ENCODE results near the gene ASB10. TPM values are rescaled to one million over a fixed set of nuclear protein-coding genes. Genes with fewer than 3 reads are reported as not detected.

The ASB10 gene
- total and polyA plus RNA-seq, 2 of the 8 experiments (the other 6 are each of a cell fraction or from before 2014, with no cell fraction given) = not detected

DNA sequence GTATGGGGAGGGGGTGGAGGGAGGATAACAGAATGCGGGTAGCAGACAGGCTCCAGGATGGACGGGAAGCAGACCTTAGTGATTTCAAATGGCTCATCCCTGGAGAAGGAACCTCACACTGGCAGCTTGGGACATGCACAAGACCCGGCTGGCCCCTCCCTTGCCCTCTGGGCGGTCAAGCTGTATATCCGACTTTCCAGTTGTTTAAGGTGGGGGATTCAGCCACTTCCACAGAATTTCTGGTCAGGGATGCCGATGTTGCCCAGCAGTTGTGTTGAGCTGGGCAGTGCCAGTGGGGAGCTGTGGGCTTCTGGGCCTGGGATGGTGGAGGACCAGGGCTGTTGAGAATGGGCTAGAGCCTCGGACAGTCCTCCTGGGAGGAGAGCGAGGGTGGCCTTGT, 58.3 kb downstream of the ASB10 start:
- Histone ChIP-seq H4K91ac (replicated peaks; ENCODE audit: insufficient read length, low read length) (no peak overlapping the region), H2BK5ac (ENCODE audit: low read depth, low read length) (no peak overlapping the region), H3K4ac (replicated peaks; ENCODE audit: insufficient read length, low read depth, low read length) (no peak overlapping the region), H3K56ac (replicated peaks; ENCODE audit: insufficient read length, low read depth, low read length) (no peak overlapping the region), H3K4me3 (ENCODE audit: extremely low read depth in 1 of 4, insufficient read depth in 2 of 4, low read depth in 3 of 4, low read length in 4 of 4) (no peak overlapping the region), H3K14ac (ENCODE audit: insufficient read length) (no peak overlapping the region), H3K9ac (replicated peaks in 1 of 4; ENCODE audit: extremely low read depth in 1 of 4, low read depth in 3 of 4, low read length in 3 of 4) (no peak overlapping the region), H3K79me2 (ENCODE audit: control insufficient read depth in 1 of 2, insufficient read depth in 2 of 2, low read length in 2 of 2) (no peaks in the 10 kb centered on the region), H3K4me1 (replicated peaks in 1 of 4; ENCODE audit: control insufficient read depth in 3 of 4, insufficient read depth in 4 of 4, low read length in 3 of 4) (peaks cover 0 to 18% (median 7%) of the 10 kb centered on the region in 4 experiments; a peak in 6 of 7 replicates), H3K27me3 (replicated peaks in 1 of 4; ENCODE audit: control insufficient read depth in 3 of 4, extremely low read depth in 1 of 4, insufficient read depth in 3 of 4, low read length in 3 of 4) (peaks cover 0 to 13% (median 4%) of the 10 kb centered on the region in 4 experiments; a peak in 5 of 7 replicates), H4K8ac (ENCODE audit: extremely low read depth, insufficient read depth, low read length) (no peak overlapping the region), H2AFZ (ENCODE audit: low read length) (no peak overlapping the region), H4K5ac (ENCODE audit: insufficient read length, low read depth, low read length) (no peak overlapping the region), H3K79me1 (ENCODE audit: low read depth, low read length) (no peaks in the 10 kb centered on the region), H2BK12ac (ENCODE audit: low read depth, low read length) (no peak overlapping the region), H2BK120ac (replicated peaks; ENCODE audit: low read depth, low read length) (no peak overlapping the region), H3K4me2 (ENCODE audit: insufficient read depth in 1 of 2, low read depth in 2 of 2, low read length in 2 of 2) (no peak overlapping the region), H3K18ac (ENCODE audit: extremely low read depth, low read length) (no peak overlapping the region), H4K20me1 (replicated peaks in 1 of 2; ENCODE audit: control insufficient read depth in 1 of 2, insufficient read depth in 2 of 2, low read length in 2 of 2) (peaks cover 8 to 26% of the 10 kb centered on the region in 2 experiments), H3K23me2 (ENCODE audit: low read depth, low read length) (peaks cover 5% of the 10 kb centered on the region; the same call in 1 of the 2 replicates), H2BK20ac (ENCODE audit: low read length) (no peak overlapping the region), H2AK5ac (ENCODE audit: low read depth, low read length) (no peak overlapping the region), H2BK15ac (ENCODE audit: low read length) (no peak overlapping the region), H3K23ac (ENCODE audit: insufficient read length) (no peak overlapping the region), H3K36me3 (ENCODE audit: control insufficient read depth in 2 of 4, insufficient read depth in 4 of 4, low read length in 3 of 4) (peaks cover 0 to 4% (median 0%) of the 10 kb centered on the region in 4 experiments; a peak in 2 of 8 replicates), H3K27ac (ENCODE audit: low read depth, low read length) (no peak overlapping the region), H3K9me3 (ENCODE audit: insufficient read depth in 2 of 2, low read depth in 1 of 2, low read length in 1 of 2) (no peaks in the 10 kb centered on the region)
- CTCF ChIA-PET (ENCODE audit: partially characterized antibody) = interaction anchor here (0.6 to 11.7 kb wide), 9 partner anchors 14 to 332 kb away, joined by 3 to 197 read pairs (median 4); no protein-coding TSS in a partner anchor
- POLR2A ChIA-PET (ENCODE audit: partially characterized antibody) = interaction anchor here (1.1 to 1.2 kb wide), 2 partner anchors 28 to 90 kb away, joined by 3 to 4 read pairs; no protein-coding TSS in a partner anchor
- no peak for DNase-seq (ENCODE audit: low read depth in 1 of 2, low spot score in 2 of 2)
- WGBS, 2 experiments (ENCODE audit: extremely low coverage in 1 of 2, insufficient coverage in 1 of 2, insufficient read length in 1 of 2, insufficient replicate concordance in 2 of 2, low coverage in 1 of 2, low lambda C conversion rate in 2 of 2, missing lambda C conversion rate in 1 of 2) = 73% methylated on average over 6 of the region's 8 CpGs; no CpG with 5 or more reads in 1 of the 2 experiments
- no peak for FAIRE-seq
- TF ChIP-seq, protein P1, sequence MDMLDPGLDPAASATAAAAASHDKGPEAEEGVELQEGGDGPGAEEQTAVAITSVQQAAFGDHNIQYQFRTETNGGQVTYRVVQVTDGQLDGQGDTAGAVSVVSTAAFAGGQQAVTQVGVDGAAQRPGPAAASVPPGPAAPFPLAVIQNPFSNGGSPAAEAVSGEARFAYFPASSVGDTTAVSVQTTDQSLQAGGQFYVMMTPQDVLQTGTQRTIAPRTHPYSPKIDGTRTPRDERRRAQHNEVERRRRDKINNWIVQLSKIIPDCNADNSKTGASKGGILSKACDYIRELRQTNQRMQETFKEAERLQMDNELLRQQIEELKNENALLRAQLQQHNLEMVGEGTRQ (IDR thresholded peaks at IDR 0.05; ENCODE audit: low read length) = no peak
- TF ChIP-seq KDM1A (IDR thresholded peaks at IDR 0.05; ENCODE audit: borderline replicate concordance, low read length) (no peak), POU5F1 (IDR thresholded peaks at IDR 0.05; ENCODE audit: low read depth, low read length) (no peak), JUND (IDR thresholded peaks at IDR 0.05; ENCODE audit: low read length) (no peak), CTBP2 (IDR thresholded peaks at IDR 0.05; ENCODE audit: borderline replicate concordance, insufficient read depth, insufficient read length, low read length) (no peak), CHD1 (IDR thresholded peaks at IDR 0.05; ENCODE audit: low read depth, low read length) (no peak), POLR2AphosphoS5 (IDR thresholded peaks at IDR 0.05; ENCODE audit: low read depth, low read length) (no peak), BRCA1 (IDR thresholded peaks at IDR 0.05; ENCODE audit: low read depth, low read length) (no peak), YY1 (IDR thresholded peaks at IDR 0.05; ENCODE audit: low read depth, low read length) (no peak), ASH2L (IDR thresholded peaks at IDR 0.05; ENCODE audit: low read length) (no peak), RFX5 (IDR thresholded peaks at IDR 0.05; ENCODE audit: borderline replicate concordance, low read depth, low read length) (no peak), BACH1 (IDR thresholded peaks at IDR 0.05; ENCODE audit: low read length) (no peak), NRF1 (IDR thresholded peaks at IDR 0.05; ENCODE audit: low read depth, low read length) (no peak), JUN (IDR thresholded peaks at IDR 0.05; ENCODE audit: low read depth, low read length) (no peak)
